Osteoblast (primary cell): ENCODE data around the gene NDUFS2. TPM values are rescaled to one million over a fixed set of nuclear protein-coding genes. Genes with fewer than 3 reads are reported as not detected.

ENCODE experiments used
- DNase-seq: peaks from one replicate; pipeline ENCODE4 v3.0.0; 2011; ENCODE audit warnings: low spot score, mixed read lengths; ENCODE audit not compliant: insufficient read length; ENCODE audit errors: missing footprints
- H2AFZ ChIP-seq: 2 replicates; pipeline ENCODE4 v1.6.0; 2011; ENCODE audit warnings: mild to moderate bottlenecking, low read length
- H3K27ac ChIP-seq: 2 replicates; pipeline ENCODE4 v1.5.1; 2011; ENCODE audit warnings: mild to moderate bottlenecking, low read depth, low read length, moderate library complexity
- H3K27me3 ChIP-seq: 2 replicates; pipeline ENCODE4 v1.6.0; 2012; ENCODE audit warnings: mild to moderate bottlenecking, control low read depth, inconsistent platforms, low read length, moderate library complexity; ENCODE audit not compliant: insufficient read depth
- H3K36me3 ChIP-seq: 2 replicates; pipeline ENCODE4 v1.5.1; 2011; ENCODE audit warnings: mild to moderate bottlenecking, low read length, control low read depth, moderate library complexity; ENCODE audit not compliant: insufficient read depth
- H3K4me1 ChIP-seq: 2 replicates; pipeline ENCODE4 v1.5.1; 2011; ENCODE audit warnings: mild to moderate bottlenecking, low read length, control low read depth, moderate library complexity; ENCODE audit not compliant: insufficient read depth
- H3K4me2 ChIP-seq: 2 replicates; pipeline ENCODE4 v1.6.0; 2011; ENCODE audit warnings: mild to moderate bottlenecking, low read length; ENCODE audit not compliant: insufficient read depth
- H3K4me3 ChIP-seq: fragments of 200-600 bp; sonication (generic); 3 replicates; pipeline ENCODE4 v1.5.1; 2012; ENCODE audit warnings: mild to moderate bottlenecking, low read length, inconsistent platforms; ENCODE audit not compliant: insufficient read depth
- H3K79me2 ChIP-seq: 2 replicates; pipeline ENCODE4 v1.6.0; 2012; ENCODE audit warnings: mild to moderate bottlenecking, low read length, control low read depth, inconsistent platforms; ENCODE audit not compliant: insufficient read depth
- H3K9me3 ChIP-seq: 2 replicates; pipeline ENCODE4 v1.5.1; 2011; ENCODE audit warnings: low read depth, low read length, control low read depth
- H4K20me1 ChIP-seq: 2 replicates; pipeline ENCODE4 v1.6.0; 2012; ENCODE audit warnings: mild to moderate bottlenecking, low read length, control low read depth; ENCODE audit not compliant: insufficient read depth
- CTCF ChIP-seq: IDR thresholded peaks from 2 replicates; pipeline ENCODE4 v1.5.1; 2011; ENCODE audit warnings: mild to moderate bottlenecking, low read depth, low read length, moderate library complexity; ENCODE audit errors: extremely low read depth
- total RNA-seq: library from RNA; depleted of rRNA; stranded (reverse); fragments of >200 nt; gene quantifications from 2 replicates; pipeline ENCODE4 v1.2.3, GENCODE V29; 2012

Gene NDUFS2
- total RNA-seq, 1 donor, result 103 TPM

GRCh38 chr1:161176468-161177111 is 25.6 kb upstream of the NDUFS2 start:
- H3K79me2 ChIP-seq, result peaks cover 20% of the 10 kb centered on the region
- DNase-seq, result no peak

GRCh38 chr1:161177112-161177935 is 24.8 kb upstream of the NDUFS2 start, which contains the start of gene B4GALT3:
Gene B4GALT3, minus strand, starts transcription at chr1:161177507. Its CDS starts 1,447 bp downstream, at chr1:161176060.
- no peaks in the 10 kb centered on the region for H3K9me3 ChIP-seq
- peaks cover 29% of the 10 kb centered on the region for H3K36me3 ChIP-seq
- DNase-seq, result peak; percentile 98
- peaks cover 3% of the 10 kb centered on the region for H4K20me1 ChIP-seq
- peak within 1 kb of the TSS; percentile 99 for H2AFZ ChIP-seq
- H3K27me3 ChIP-seq, result no peaks in the 10 kb centered on the region
- no peak for TF ChIP-seq CTCF
- H3K27ac ChIP-seq, result peak within 1 kb of the TSS; percentile 96
- peak within 1 kb of the TSS; percentile 99 for H3K4me2 ChIP-seq
- peaks cover 16% of the 10 kb centered on the region for H3K79me2 ChIP-seq
- H3K4me1 ChIP-seq, result peaks cover 29% of the 10 kb centered on the region
- H3K4me3 ChIP-seq, result peak within 1 kb of the TSS; percentile 98

More at GRCh38 chr1:161176468-161177111, 25.6 kb upstream of the NDUFS2 start:
- H3K27me3 ChIP-seq, result no peaks in the 10 kb centered on the region
- H3K9me3 ChIP-seq, result no peaks in the 10 kb centered on the region
- H3K4me3 ChIP-seq, result peak overlapping the region; percentile 98
- H3K4me2 ChIP-seq, result peak overlapping the region; percentile 99
- H3K36me3 ChIP-seq, result peaks cover 36% of the 10 kb centered on the region
- H4K20me1 ChIP-seq, result peaks cover 3% of the 10 kb centered on the region
- peak overlapping the region; percentile 99 for H2AFZ ChIP-seq
- no peak for TF ChIP-seq CTCF
- H3K27ac ChIP-seq, result peak overlapping the region; percentile 96
- H3K4me1 ChIP-seq, result peaks cover 27% of the 10 kb centered on the region

GRCh38 chr1:161177936-161178244 is 24.3 kb upstream of the NDUFS2 start:
- Histone ChIP-seq H3K79me2 (peaks cover 16% of the 10 kb centered on the region), H3K4me2 (peak overlapping the region; percentile 99), H3K4me1 (peaks cover 27% of the 10 kb centered on the region), H2AFZ (peak overlapping the region; percentile 99), H4K20me1 (peaks cover 3% of the 10 kb centered on the region), H3K9me3 (no peaks in the 10 kb centered on the region), H3K27me3 (no peaks in the 10 kb centered on the region), H3K4me3 (peak overlapping the region; percentile 98), H3K36me3 (peaks cover 25% of the 10 kb centered on the region), H3K27ac (peak overlapping the region; percentile 96)
- no peak for TF ChIP-seq CTCF
- no peak for DNase-seq

- Histone ChIP-seq H3K27ac (no peak overlapping the region), H3K27me3 (no peaks in the 10 kb centered on the region), H3K4me2 (no peak overlapping the region), H3K4me1 (peaks cover 17% of the 10 kb centered on the region), H3K79me2 (peaks cover 16% of the 10 kb centered on the region), H3K36me3 (peaks cover 12% of the 10 kb centered on the region), H2AFZ (no peak overlapping the region), H3K4me3 (no peak overlapping the region), H3K9me3 (no peaks in the 10 kb centered on the region), H4K20me1 (peaks cover 3% of the 10 kb centered on the region)
- DNase-seq, result no peak
- no peak for TF ChIP-seq CTCF
Observed at GRCh38 chr1:161179698-161180097, 22.5 kb upstream of the NDUFS2 start.
